Cardiac fibroblast (primary cell): ENCODE data around the gene TEKTIP1.

Experiments
- DNase-seq, 2 donors: peaks; one replicate each; pipeline versions ENCODE4 v3.0.0 to v3.0.0-alpha.2; 2010; ENCODE audit warnings: low read depth in 2 of 2
- H3K4me3 ChIP-seq, 2 donors: replicated peaks in 1 of 2; 1 replicate in 1 of 2; 2 replicates in 1 of 2; pipeline ENCODE4 v1.5.1; 2011; ENCODE audit warnings: low read depth in 2 of 2, low read length in 2 of 2, mild to moderate bottlenecking in 2 of 2, moderate library complexity in 1 of 2
- TF ChIP-seq, protein P1 (sequence below): IDR thresholded peaks from one replicate; pipeline ENCODE4 v1.5.1; 2011; ENCODE audit warnings: low read depth, mild to moderate bottlenecking, low read length, inconsistent platforms

The TEKTIP1 gene

DNA sequence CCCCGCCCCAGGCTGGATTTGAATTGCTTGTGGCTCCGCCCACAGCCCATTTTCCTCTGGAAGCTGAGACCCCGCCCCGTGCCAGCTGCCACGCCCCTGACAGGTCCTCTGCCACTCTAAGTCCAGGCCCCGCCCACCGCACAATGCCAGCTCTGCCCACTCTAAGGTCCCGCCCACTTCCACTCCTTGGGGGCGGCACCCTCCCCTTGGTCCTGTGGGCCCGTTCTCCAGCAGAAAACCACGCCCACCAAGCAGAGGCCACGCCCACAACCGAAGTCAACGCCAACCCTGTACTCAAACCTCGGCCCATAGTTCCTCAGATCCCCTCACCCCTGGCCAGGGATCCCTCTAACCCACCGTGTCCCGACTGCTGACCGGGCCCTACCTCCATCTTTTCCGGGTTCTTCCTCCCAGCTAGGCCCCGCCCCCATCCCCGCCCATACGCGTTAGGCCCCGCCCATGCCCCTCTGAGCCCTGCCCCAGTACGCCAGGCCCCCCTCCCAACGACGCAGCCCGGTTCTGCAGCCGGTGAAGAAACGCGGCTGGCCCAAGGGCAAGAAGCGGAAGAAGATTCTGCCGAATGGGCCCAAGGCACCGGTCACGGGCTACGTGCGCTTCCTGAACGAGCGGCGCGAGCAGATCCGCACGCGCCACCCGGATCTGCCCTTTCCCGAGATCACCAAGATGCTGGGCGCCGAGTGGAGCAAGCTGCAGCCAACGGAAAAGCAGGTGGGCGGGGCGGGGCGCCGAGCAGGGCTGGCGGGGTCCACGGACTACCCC, 35.1 kb downstream of the TEKTIP1 start:
- H3K4me3 ChIP-seq = peak overlapping the region; percentile 88 to 95
- DNase-seq = peak; percentile 97
- TF ChIP-seq, protein P1, sequence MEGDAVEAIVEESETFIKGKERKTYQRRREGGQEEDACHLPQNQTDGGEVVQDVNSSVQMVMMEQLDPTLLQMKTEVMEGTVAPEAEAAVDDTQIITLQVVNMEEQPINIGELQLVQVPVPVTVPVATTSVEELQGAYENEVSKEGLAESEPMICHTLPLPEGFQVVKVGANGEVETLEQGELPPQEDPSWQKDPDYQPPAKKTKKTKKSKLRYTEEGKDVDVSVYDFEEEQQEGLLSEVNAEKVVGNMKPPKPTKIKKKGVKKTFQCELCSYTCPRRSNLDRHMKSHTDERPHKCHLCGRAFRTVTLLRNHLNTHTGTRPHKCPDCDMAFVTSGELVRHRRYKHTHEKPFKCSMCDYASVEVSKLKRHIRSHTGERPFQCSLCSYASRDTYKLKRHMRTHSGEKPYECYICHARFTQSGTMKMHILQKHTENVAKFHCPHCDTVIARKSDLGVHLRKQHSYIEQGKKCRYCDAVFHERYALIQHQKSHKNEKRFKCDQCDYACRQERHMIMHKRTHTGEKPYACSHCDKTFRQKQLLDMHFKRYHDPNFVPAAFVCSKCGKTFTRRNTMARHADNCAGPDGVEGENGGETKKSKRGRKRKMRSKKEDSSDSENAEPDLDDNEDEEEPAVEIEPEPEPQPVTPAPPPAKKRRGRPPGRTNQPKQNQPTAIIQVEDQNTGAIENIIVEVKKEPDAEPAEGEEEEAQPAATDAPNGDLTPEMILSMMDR = no peak

DNA sequence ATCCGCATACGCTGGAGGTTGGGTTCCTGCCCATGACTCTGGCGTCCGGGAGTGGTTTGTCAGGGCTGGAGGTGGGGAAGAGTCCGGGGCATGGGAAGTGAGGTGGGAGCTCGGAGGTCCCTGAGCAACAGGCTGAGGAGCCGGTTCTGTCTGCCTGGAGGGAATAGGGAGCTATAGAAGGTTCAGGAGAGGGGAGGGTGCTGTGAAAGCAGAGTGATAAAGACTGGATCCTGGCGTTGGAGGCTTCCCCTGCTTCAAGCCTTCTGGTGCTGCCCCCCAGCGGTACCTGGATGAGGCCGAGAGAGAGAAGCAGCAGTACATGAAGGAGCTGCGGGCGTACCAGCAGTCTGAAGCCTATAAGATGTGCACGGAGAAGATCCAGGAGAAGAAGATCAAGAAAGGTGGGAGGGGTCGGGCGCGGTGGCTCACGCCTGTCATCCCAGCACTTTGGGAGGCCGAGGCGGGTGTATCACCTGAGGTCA, 36.3 kb downstream of the TEKTIP1 start:
- DNase-seq = peak; percentile 43 to 51
- H3K4me3 ChIP-seq = no peak overlapping the region
- TF ChIP-seq, protein P1 = peak; percentile 31

DNA sequence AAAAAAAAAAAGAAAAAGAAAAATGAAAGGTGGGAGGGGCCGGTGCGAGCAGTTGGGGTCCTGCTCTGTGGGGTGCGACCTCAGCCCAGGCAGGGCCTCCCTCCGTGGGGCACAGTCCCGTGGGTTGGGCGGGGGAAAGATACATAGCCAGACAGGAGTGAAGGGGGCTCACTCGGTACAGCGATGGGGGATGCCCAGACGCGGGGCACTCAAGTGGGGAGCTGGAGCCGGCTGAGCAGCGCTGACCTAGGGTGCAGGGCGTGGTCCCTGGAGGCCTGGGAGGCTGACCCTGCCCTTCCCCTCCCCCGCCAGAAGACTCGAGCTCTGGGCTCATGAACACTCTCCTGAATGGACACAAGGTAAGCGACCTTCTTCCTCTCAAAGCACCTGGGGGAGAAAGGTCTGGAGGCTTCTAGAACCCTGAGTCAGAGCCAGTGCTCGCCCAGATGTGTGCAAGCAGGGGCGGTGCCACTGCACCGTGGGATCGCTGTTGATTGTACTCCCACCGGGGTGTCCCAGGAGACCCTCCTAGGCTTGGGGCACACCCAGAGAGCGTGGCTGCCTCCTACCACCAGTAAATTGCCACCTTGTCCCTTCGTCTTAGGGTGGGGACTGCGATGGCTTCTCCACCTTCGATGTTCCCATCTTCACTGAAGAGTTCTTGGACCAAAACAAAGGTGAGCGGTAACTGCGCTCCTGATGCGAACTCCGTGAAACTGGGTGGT, 37.1 kb downstream of the TEKTIP1 start:
- no peak for DNase-seq
- peak overlapping the region; percentile 25 to 26 for H3K4me3 ChIP-seq
- TF ChIP-seq, protein P1 = no peak

DNA sequence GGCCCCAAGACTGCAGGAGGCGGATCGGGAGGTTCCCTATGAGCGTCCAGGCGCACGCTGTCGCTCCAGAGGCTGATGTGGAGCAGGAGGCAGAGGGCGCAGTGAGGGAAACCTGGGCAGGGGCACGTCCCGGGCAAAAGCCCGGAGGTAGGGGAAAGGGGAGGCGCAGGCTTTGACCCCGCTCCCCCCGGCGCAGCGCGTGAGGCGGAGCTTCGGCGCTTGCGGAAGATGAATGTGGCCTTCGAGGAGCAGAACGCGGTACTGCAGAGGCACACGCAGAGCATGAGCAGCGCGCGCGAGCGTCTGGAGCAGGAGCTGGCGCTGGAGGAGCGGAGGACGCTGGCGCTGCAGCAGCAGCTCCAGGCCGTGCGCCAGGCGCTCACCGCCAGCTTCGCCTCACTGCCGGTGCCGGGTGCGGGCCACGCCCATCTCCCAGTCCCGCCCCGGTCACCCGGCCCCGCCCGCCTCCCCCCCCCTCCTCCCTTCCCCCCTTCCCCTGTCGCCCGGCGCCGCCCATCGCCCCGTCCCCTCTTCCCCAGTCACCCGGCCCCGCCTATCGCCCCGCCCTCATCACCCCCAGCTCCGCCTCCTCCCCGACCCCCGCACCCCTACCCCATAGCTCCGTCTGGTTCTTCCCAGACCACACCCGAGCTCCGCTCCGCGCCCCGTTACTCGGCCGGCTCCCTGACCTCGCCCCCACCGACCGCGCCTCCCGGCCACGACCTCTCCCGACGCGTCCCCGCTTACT, 37.9 kb downstream of the TEKTIP1 start:
- TF ChIP-seq, protein P1 = no peak
- peak overlapping the region; percentile 25 to 26 for H3K4me3 ChIP-seq
- peak; percentile 64 to 79 for DNase-seq

DNA sequence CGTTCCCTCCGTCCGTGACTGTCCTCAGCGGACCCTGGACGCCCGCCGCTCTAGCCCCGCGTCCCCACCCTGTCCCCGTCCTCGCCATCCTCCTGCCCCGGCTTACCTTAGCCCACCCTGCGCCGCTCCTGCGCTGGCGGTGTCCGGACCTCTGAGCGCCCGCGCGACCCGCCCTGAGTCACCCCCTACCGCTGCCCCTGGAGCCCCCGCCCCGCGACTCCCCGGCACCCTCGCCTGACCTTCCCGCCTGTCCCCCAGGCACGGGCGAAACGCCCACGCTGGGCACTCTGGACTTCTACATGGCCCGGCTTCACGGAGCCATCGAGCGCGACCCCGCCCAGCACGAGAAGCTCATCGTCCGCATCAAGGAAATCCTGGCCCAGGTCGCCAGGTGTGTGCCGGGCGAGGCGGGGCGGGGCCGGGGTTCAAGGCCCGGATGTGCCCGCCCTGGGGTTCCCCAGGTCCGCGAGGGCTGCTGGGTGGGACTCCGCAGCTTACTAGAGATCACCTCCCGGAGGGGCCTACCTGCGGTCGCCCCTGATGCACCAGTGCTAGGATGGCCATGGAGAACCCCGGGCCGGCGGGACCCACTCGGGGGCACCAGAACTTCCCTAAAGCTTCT, 38.9 kb downstream of the TEKTIP1 start:
- TF ChIP-seq, protein P1 = no peak
- DNase-seq = no peak
- H3K4me3 ChIP-seq = no peak overlapping the region

DNA sequence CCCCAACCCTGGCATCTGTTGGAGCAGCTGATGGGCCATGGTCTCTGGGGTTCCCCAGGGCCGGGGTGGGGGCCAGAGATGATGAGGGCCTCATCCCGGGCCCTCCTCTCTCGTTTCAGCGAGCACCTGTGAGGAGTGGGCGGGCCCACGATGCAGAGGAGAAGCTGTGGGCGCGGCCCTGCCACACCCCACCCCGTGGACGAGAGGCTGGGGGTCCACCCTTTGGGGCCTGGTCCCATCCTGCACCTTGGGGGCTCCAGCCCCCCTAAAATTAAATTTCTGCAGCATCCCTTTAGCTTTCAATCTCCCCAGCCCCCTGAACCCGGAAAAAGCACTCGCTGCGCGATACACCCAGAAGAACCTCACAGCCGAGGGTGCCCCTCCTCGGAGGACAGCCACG, 39.4 kb downstream of the TEKTIP1 start:
- H3K4me3 ChIP-seq = no peak overlapping the region
- no peak for DNase-seq
- TF ChIP-seq, protein P1 = no peak
